ENCODE data around the gene PCDHGB6.
"Not testable (repeated sequence)": the region's sequence is repeated elsewhere in the genome, so short reads cannot be mapped to it uniquely, and the experiment has no call there.

Gene PCDHGB6

GRCh38 chr5:141388661-141389060 lies 19.2 kb upstream of the PCDHGB6 start:
- DNase-seq (ENCODE audit: low read depth) = no peak

- DNase-seq (ENCODE audit: low read depth) = no peak
These were observed 18.4 kb upstream of the PCDHGB6 start for GRCh38 chr5:141389153-141390042.

DNA sequence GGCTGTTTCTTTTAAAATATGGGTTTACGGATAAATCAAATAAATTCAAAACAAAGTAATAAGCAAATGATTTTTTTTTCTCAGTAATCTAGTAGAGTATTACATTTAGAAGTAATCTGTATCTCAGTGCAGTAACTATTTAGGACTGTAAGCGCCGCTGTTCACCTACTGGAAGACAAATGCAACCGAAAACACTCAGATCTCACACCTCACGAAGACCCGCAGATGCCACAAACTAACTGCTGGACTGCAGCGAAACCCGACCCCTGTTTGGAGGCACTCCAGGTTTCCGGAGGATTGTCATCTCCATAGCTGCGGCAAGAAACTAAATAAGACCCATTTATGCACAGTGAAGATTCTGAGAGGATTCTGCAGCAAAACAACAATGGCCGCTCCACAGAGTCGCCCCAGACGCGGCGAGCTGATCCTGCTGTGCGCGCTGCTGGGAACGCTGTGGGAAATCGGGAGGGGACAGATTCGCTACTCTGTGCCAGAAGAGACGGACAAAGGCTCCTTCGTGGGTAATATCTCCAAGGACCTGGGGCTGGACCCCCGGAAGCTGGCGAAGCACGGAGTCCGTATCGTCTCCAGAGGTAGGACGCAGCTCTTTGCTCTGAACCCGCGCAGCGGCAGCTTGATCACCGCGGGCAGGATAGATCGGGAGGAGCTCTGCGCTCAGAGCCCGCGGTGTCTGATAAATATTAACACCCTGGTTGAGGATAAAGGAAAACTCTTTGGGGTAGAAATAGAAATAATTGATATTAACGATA lies 15.2 kb upstream of the PCDHGB6 start, which contains the start of gene PCDHGA8:
Gene PCDHGA8 (plus strand): TSS at position 205 of the 770 bp plus-strand sequence. CDS start 181 bp downstream, at position 386.
- no peak for DNase-seq (ENCODE audit: low read depth)

- no peak for DNase-seq (ENCODE audit: low read depth)
These were observed 14.6 kb upstream of the PCDHGB6 start for GRCh38 chr5:141393267-141393666.

- not testable (repeated sequence) for DNase-seq (ENCODE audit: low read depth)
These were observed 13.2 kb upstream of the PCDHGB6 start for GRCh38 chr5:141394401-141395187.

DNA sequence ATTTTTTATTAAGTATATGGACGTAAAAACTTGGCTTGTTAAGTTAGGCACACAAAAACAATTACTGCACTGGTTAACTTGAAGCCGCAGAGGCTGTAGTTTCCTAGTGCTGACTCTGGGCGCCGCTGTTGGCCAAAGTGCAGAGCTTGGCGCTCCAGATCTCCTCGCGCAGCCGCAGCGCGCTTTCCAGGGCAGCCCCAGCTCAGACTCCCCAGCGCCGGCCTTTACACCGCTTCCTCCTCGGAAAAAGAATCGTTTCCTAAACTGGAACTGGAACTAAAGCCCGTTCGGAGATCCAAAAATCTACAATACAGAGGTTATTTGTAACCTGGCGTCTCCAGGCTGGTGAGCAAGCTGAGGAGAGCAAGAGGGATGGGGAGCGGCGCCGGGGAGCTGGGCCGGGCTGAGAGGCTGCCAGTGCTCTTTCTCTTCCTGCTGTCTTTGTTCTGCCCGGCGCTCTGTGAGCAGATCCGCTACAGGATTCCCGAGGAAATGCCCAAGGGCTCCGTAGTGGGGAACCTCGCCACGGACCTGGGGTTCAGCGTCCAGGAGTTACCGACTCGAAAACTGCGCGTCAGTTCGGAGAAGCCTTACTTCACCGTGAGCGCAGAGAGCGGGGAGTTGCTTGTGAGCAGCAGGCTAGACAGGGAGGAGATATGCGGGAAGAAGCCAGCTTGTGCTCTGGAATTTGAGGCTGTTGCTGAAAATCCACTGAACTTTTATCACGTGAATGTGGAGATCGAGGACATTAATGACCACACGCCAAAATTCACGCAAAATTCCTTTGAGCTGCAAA lies 9.9 kb upstream of the PCDHGB6 start, which contains the start of gene PCDHGB5:
Gene PCDHGB5 (plus strand): TSS at position 192 of the 796 bp plus-strand sequence. CDS start 181 bp downstream, at position 373.
- peak; percentile 53 for DNase-seq (ENCODE audit: low read depth)

GRCh38 chr5:141398608-141399007 lies 9.2 kb upstream of the PCDHGB6 start:
- DNase-seq (ENCODE audit: low read depth) = no peak

- no peak for DNase-seq (ENCODE audit: low read depth)
These were observed 8.1 kb upstream of the PCDHGB6 start for GRCh38 chr5:141399555-141400258.

DNA sequence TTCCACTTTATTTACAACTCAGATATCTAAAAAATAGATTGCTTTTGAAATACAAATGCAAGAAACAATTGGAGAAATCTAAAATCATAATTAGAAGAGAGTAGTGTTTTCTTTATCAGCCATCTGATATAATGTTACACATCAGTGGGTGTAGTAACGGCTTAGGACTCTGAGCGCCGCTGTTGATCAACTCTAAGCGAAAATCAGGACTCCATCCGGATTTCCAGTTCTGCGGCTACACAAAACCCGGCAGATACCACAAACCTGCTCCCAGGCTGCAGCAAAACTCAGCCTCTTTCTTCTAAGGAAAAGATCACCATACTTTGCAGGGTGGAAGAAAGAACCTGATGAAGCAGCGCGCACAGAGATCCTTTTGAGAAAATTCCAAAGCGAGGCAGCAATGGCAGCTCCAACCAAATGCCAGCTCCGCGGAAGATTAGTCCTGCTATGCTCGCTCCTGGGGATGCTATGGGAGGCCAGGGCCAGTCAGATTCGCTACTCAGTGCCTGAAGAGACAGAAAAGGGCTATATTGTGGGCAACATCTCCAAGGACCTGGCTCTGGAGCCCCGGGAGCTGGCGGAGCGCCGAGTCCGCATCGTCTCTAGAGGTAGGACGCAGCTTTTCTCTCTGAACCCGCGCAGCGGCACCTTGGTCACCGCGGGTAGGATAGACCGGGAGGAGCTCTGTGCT lies 5.1 kb upstream of the PCDHGB6 start, which contains the start of gene PCDHGA9:
Gene PCDHGA9 (plus strand): TSS at position 226 of the 691 bp plus-strand sequence. CDS start 175 bp downstream, at position 401.
- no peak for DNase-seq (ENCODE audit: low read depth)

- no peak for DNase-seq (ENCODE audit: low read depth)
These were observed 4.4 kb upstream of the PCDHGB6 start for GRCh38 chr5:141403387-141403786.

- DNase-seq (ENCODE audit: low read depth) = no peak
These were observed 1.9 kb downstream of the PCDHGB6 start for GRCh38 chr5:141409598-141410306.

DNA sequence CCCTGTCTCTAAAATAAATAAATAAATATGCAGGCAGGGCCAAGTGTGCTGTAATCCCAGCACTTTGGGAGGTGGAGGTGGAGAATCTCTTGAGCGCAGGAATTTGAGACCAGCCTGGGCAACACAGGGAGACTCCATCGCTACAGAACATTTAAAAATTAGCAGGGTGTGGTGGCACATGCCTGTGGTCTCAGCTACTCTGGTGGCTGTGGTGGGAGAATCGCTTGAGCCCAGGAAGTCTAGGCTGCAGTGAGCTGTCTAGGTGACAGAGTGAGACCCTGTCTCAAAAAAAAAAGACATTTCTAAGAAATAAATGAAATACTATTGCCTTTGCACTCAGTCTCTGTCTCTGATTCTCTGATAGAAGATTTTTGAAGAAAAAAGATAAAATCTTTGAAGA lies 3.8 kb downstream of the PCDHGB6 start:
- DNase-seq (ENCODE audit: low read depth) = no peak

GRCh38 chr5:141412854-141413539 lies 5.2 kb downstream of the PCDHGB6 start, which contains the start of gene PCDHGA10:
Gene PCDHGA10 (plus strand): TSS chr5:141412987. CDS start chr5:141413176, 189 bp downstream.
- DNase-seq (ENCODE audit: low read depth) = peak; percentile 67

GRCh38 chr5:141413540-141414069 lies 5.8 kb downstream of the PCDHGB6 start:
- DNase-seq (ENCODE audit: low read depth) = no peak

GRCh38 chr5:141414548-141415274 lies 6.9 kb downstream of the PCDHGB6 start:
- not testable (repeated sequence) for DNase-seq (ENCODE audit: low read depth)

DNA sequence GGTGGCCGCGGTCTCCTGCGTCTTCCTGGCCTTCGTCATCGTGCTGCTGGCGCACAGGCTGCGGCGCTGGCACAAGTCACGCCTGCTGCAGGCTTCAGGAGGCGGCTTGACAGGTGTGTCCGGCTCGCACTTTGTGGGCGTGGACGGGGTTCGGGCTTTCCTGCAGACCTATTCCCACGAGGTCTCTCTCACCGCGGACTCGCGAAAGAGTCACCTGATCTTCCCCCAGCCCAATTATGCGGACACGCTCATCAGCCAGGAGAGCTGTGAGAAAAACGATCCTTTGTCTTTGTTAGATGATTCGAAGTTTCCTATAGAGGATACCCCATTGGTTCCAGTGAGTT lies 7.4 kb downstream of the PCDHGB6 start:
- not testable (repeated sequence) for DNase-seq (ENCODE audit: low read depth)

DNA sequence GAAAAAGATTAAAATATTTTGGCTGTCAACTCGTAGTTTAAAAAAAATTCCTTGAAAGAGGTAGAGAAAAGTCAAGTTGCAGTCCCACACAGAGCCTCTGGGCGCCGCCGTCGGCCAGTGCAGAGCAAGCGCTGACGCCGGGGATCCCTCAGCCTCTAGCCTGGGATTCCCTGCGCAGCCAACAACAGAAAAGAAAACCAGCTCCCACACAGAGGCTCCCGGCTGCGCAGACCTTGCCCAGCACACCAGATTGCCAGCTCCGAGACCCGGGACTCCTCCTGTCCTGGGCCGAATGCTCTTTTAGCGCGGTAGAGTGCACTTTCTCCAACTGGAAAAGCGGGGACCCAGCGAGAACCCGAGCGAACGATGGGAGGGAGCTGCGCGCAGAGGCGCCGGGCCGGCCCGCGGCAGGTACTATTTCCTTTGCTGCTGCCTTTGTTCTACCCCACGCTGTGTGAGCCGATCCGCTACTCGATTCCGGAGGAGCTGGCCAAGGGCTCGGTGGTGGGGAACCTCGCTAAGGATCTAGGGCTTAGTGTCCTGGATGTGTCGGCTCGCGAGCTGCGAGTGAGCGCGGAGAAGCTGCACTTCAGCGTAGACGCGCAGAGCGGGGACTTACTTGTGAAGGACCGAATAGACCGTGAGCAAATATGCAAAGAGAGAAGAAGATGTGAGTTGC lies 9.8 kb downstream of the PCDHGB6 start, which contains the start of gene PCDHGB7:
Gene PCDHGB7 (plus strand): TSS at position 184 of the 679 bp plus-strand sequence. CDS start 183 bp downstream, at position 367.
- peak; percentile 75 for DNase-seq (ENCODE audit: low read depth)
